GM12878 (cell line): ENCODE measurements around the gene MYL12A.

Experiments used
- CTCF ChIP-seq, 3 experiments: IDR thresholded peaks in 2 of 3; conservative IDR thresholded peaks in 1 of 3; 2 replicates each; pipeline ENCODE4 v1.5.1; 2011; ENCODE audit warnings: low read depth in 3 of 3, low read length in 3 of 3, mild to moderate bottlenecking in 3 of 3, control low read depth in 2 of 3, moderate library complexity in 2 of 3, inconsistent platforms in 1 of 3, mixed read lengths in 1 of 3; ENCODE audit not compliant: control insufficient read depth in 2 of 3, insufficient read depth in 1 of 3; ENCODE audit errors: extremely low read depth in 1 of 3
- E2F4 ChIP-seq: IDR thresholded peaks from 2 replicates; pipeline ENCODE4 v1.6.1; 2012; ENCODE audit warnings: low read depth, low read length, improper control_type of control experiment
- EZH2 ChIP-seq: IDR thresholded peaks from 2 replicates; pipeline ENCODE4 v1.6.1; 2012; ENCODE audit warnings: low read depth, mild to moderate bottlenecking, control low read depth, inconsistent platforms, low read length, borderline replicate concordance; ENCODE audit not compliant: control insufficient read depth
- HCFC1 ChIP-seq: fragments of 150-350 bp; IDR thresholded peaks from 2 replicates; pipeline ENCODE4 v1.6.1; 2014; ENCODE audit warnings: low read length
- JUND ChIP-seq: IDR thresholded peaks from 2 replicates; pipeline ENCODE4 v1.6.1; 2012; ENCODE audit warnings: low read depth, mild to moderate bottlenecking, low read length, improper control_type of control experiment, moderate library complexity
- POLR2A ChIP-seq: IDR thresholded peaks from 2 replicates; pipeline ENCODE4 v1.6.1; 2011; ENCODE audit warnings: low read depth, mild to moderate bottlenecking, low read length
- POLR2AphosphoS5 ChIP-seq: IDR thresholded peaks from 2 replicates; pipeline ENCODE4 v1.6.1; 2011; ENCODE audit warnings: mild to moderate bottlenecking, low read length, inconsistent platforms
- RAD21 ChIP-seq: IDR thresholded peaks from 2 replicates; pipeline ENCODE4 v1.6.1; 2011; ENCODE audit warnings: mild to moderate bottlenecking, low read depth, low read length, moderate library complexity; ENCODE audit not compliant: insufficient read depth
- USF2 ChIP-seq: IDR thresholded peaks from 2 replicates; pipeline ENCODE4 v1.6.1; 2011; ENCODE audit warnings: low read depth, low read length, improper control_type of control experiment, borderline replicate concordance
- YY1 ChIP-seq: IDR thresholded peaks from 2 replicates; pipeline ENCODE4 v1.6.1; 2011; ENCODE audit warnings: low read depth, mild to moderate bottlenecking, low read length
- ZSCAN29 ChIP-seq: fragments of 450-650 bp; IDR thresholded peaks from 2 replicates; pipeline ENCODE4 v1.6.1; 2017; ENCODE audit warnings: mild to moderate bottlenecking, moderate library complexity
- TF ChIP-seq, protein P1 (sequence below): IDR thresholded peaks from 2 replicates; pipeline ENCODE4 v1.6.1; 2012; ENCODE audit warnings: low read depth, low read length, improper control_type of control experiment

DNA sequence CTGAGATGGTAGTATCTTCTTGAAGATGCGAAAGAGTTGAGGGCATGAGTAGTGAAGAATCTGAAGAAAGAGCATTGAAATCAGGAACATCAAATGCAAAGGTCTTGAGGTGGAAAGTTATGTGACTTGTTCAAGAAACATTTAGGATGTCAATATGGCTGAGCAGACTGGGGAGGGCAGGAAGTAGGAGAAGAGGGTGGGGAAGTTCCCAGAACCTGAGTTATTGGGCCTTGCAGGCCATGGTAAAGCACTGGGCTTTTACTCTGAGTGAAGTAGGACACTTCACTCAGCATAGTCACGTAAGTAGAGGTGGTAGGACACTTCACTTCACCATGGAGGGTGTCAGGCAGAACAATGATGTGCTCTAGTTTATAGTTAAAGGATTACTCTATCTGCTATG is 11.8 kb upstream of the MYL12A start:
- TF ChIP-seq RAD21 (no peak), HCFC1 (no peak), EZH2 (no peak), E2F4 (no peak), JUND (no peak), ZSCAN29 (no peak), POLR2A (no peak), POLR2AphosphoS5 (no peak), YY1 (no peak), CTCF (IDR thresholded peaks at IDR 0.05 in 2 of 3, conservative IDR thresholded peaks at IDR 0.05 in 1 of 3; ENCODE audit: control insufficient read depth in 2 of 3, extremely low read depth in 1 of 3, insufficient read depth in 1 of 3, low read depth in 3 of 3, low read length in 3 of 3) (no peak), USF2 (no peak)
- TF ChIP-seq, protein P1, sequence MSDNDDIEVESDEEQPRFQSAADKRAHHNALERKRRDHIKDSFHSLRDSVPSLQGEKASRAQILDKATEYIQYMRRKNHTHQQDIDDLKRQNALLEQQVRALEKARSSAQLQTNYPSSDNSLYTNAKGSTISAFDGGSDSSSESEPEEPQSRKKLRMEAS = no peak
